Nephron progenitor cell (in vitro differentiated cells): ENCODE data around the gene NUDT6.

Experiments
- DNase-seq: peaks from one replicate; pipeline ENCODE4 v3.0.0; 2021
- H3K27ac Mint-ChIP-seq: 2 replicates; pipeline ENCODE4 v1.8.0; 2021; ENCODE audit warnings: mild to moderate bottlenecking, moderate library complexity, mixed read lengths
- H3K27me3 Mint-ChIP-seq: 2 replicates; pipeline ENCODE4 v1.8.0; 2021; ENCODE audit warnings: mild to moderate bottlenecking, low read depth, mixed read lengths; ENCODE audit not compliant: poor library complexity
- H3K36me3 Mint-ChIP-seq: 2 replicates; pipeline ENCODE4 v1.8.0; 2021; ENCODE audit warnings: low read depth, mixed read lengths
- H3K4me1 Mint-ChIP-seq: 2 replicates; pipeline ENCODE4 v1.8.0; 2021; ENCODE audit warnings: mixed read lengths
- H3K4me3 Mint-ChIP-seq: 2 replicates; pipeline ENCODE4 v1.8.0; 2021; ENCODE audit warnings: mild to moderate bottlenecking, moderate library complexity, mixed read lengths
- H3K9me3 Mint-ChIP-seq: 2 replicates; pipeline ENCODE4 v1.8.0; 2021; ENCODE audit warnings: mild to moderate bottlenecking, moderate library complexity, mixed read lengths
- CTCF ChIP-seq: fragments of 200-600 bp; sonication (generic); IDR thresholded peaks from 2 replicates; pipeline ENCODE4 v1.5.0; 2021; ENCODE audit warnings: antibody characterized with exemption

Gene NUDT6

GRCh38 chr4:122901247-122902010 is 21.0 kb downstream of the NUDT6 start:
- no peak overlapping the region for H3K4me3 Mint-ChIP-seq
- H3K4me1 Mint-ChIP-seq, result no peaks in the 10 kb centered on the region
- H3K36me3 Mint-ChIP-seq, result peaks cover 47% of the 10 kb centered on the region
- no peaks in the 10 kb centered on the region for H3K9me3 Mint-ChIP-seq
- no peaks in the 10 kb centered on the region for H3K27me3 Mint-ChIP-seq
- no peak for TF ChIP-seq CTCF
- no peak for DNase-seq
- H3K27ac Mint-ChIP-seq, result no peak overlapping the region

GRCh38 chr4:122900314-122900713 is 22.1 kb downstream of the NUDT6 start:
- no peak for DNase-seq
- Mint-ChIP-seq H3K4me3 (no peak overlapping the region), H3K9me3 (no peaks in the 10 kb centered on the region), H3K27me3 (no peaks in the 10 kb centered on the region), H3K27ac (no peak overlapping the region), H3K4me1 (no peaks in the 10 kb centered on the region), H3K36me3 (peaks cover 38% of the 10 kb centered on the region)
- TF ChIP-seq CTCF, result no peak

- Mint-ChIP-seq H3K27ac (no peak overlapping the region), H3K27me3 (no peaks in the 10 kb centered on the region), H3K4me3 (no peak overlapping the region), H3K4me1 (no peaks in the 10 kb centered on the region), H3K9me3 (no peaks in the 10 kb centered on the region), H3K36me3 (peaks cover 32% of the 10 kb centered on the region)
- TF ChIP-seq CTCF, result no peak
- DNase-seq, result no peak
Measured at GRCh38 chr4:122899682-122900081, 22.7 kb downstream of the NUDT6 start.

- no peak for TF ChIP-seq CTCF
- H3K27me3 Mint-ChIP-seq, result no peaks in the 10 kb centered on the region
- H3K9me3 Mint-ChIP-seq, result no peaks in the 10 kb centered on the region
- H3K4me1 Mint-ChIP-seq, result no peaks in the 10 kb centered on the region
- no peak overlapping the region for H3K27ac Mint-ChIP-seq
- H3K4me3 Mint-ChIP-seq, result no peak overlapping the region
- DNase-seq, result no peak
- H3K36me3 Mint-ChIP-seq, result peaks cover 37% of the 10 kb centered on the region
Measured at GRCh38 chr4:122898370-122899150, 23.8 kb downstream of the NUDT6 start.

- Mint-ChIP-seq H3K9me3 (no peaks in the 10 kb centered on the region), H3K4me1 (no peaks in the 10 kb centered on the region), H3K4me3 (no peak overlapping the region), H3K36me3 (peaks cover 53% of the 10 kb centered on the region), H3K27ac (no peak overlapping the region), H3K27me3 (no peaks in the 10 kb centered on the region)
- DNase-seq, result no peak
- no peak for TF ChIP-seq CTCF
Measured at GRCh38 chr4:122896270-122896669, 26.1 kb downstream of the NUDT6 start.
